ENCODE data around the gene ADCY5.

ADCY5 gene

GRCh38 chr3:123386477-123387040, 62.3 kb downstream of the ADCY5 start:
- no peak for DNase-seq (ENCODE audit: low spot score)

GRCh38 chr3:123385981-123386380, 62.9 kb downstream of the ADCY5 start:
- DNase-seq (ENCODE audit: low spot score): no peak

- no peak for DNase-seq (ENCODE audit: low spot score)
Observed at GRCh38 chr3:123385499-123385898, 63.4 kb downstream of the ADCY5 start.

- no peak for DNase-seq (ENCODE audit: low spot score)
Observed at GRCh38 chr3:123385001-123385401, 63.9 kb downstream of the ADCY5 start.

DNA sequence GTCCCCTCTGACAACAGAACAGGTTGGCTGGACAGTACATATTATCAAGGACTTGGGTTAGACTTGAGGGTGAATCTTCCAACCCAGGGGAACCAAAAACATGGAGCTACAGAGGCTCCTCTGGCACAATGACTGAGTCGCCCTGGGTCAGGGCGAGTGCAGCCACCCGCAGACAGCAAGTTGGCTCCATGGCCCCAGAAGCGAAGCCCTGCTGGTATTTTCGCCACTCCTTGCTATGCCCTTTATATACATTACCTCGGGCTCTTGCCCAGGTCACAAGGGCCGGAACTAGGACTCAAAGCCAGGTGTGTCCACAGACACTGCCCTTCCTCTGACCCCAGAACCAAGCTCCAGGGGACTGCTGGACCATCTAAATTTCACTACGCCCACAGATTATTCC, 64.6 kb downstream of the ADCY5 start:
- DNase-seq (ENCODE audit: low spot score): no peak

- no peak for DNase-seq (ENCODE audit: low spot score)
Observed at GRCh38 chr3:123383091-123384053, 65.5 kb downstream of the ADCY5 start.

DNA sequence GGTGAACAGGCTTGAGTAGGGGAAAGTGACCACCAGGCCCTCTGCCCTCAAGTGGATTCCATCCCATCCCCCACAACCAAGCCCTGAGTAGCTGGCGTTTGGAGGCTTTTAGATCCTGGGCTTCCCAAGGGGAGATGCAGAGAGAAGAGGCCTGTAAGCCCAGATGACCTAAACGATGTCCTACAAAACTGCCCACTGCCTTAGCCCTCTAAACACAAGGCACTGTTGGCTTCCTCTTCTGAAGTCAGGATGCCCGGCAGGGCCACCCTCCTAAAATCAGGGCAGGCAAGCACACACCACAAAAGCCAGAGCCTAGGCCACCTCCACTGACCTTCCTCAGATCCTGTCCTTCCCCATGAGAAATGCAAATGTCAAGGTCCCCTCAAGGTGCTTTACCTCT, 68.6 kb downstream of the ADCY5 start:
- no peak for DNase-seq (ENCODE audit: low spot score)

GRCh38 chr3:123379041-123379830, 69.7 kb downstream of the ADCY5 start:
- DNase-seq (ENCODE audit: low spot score): no peak

GRCh38 chr3:123378409-123378915, 70.4 kb downstream of the ADCY5 start:
- no peak for DNase-seq (ENCODE audit: low spot score)

GRCh38 chr3:123377243-123377740, 71.6 kb downstream of the ADCY5 start:
- no peak for DNase-seq (ENCODE audit: low spot score)

- DNase-seq (ENCODE audit: low spot score): no peak
Observed at GRCh38 chr3:123376451-123377242, 72.2 kb downstream of the ADCY5 start.

DNA sequence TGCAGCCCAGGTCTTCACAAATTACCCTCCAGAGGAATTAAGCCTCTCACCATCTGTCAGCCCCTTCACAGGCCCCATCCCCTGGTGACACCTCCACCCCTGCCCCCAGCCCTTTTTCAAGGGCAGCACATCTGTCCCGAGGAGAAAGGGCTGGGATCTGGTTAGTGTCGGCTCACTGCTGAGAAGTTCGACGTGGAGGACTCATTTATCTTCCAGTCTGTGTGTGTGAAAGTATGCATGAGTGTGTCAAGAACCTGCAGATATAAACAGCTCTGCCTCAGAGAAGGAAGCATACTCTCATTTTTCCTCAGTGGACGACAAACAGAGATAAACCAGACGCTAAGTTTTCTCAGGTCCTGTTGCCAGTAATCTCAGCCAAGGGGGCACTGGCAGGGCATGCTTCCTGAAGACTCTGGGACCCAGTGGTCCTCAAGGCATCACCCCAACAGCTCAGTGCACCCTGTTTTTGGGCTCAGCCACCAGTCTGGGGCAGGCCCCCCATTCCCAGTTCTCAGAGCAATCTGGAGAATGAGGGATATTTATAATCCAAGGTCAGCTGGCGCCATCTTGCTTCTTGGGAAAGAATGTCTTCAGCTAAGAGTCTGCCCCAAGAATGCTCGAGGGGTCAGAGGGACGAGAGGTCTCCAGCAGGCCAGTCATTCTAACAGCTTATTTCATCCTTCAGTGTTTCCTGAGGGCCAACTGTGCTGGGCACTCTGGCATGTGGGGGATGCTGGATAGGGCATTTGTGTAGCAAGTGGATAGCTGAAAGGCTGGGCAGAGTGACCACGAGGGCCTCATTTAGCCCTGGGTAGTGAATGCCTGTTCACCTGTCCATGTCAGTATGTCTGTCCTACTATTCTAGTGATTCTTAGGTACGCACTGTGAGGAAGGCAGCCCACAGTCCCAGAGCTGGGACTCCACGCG, 73.6 kb downstream of the ADCY5 start:
- DNase-seq (ENCODE audit: low spot score): no peak

DNA sequence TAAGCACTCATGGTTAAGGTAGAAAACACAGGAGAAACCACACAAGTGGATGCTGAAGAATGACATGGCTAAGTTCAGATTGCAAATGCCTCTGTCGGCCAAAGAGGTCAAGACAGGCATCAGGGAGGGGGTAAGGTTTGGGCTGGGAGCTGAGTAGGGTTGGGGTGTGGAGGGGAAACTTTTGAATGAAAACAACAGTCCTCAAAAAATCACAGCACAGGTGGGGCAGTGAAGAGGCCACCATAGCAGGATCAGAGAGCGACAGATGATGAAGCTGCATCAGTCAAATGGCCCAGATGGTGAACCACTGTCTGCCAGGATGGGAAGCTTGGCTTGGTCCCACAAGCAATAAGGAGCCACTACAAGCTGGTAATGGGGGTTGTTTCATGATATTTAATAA, 74.9 kb downstream of the ADCY5 start:
- DNase-seq (ENCODE audit: low spot score): no peak

DNA sequence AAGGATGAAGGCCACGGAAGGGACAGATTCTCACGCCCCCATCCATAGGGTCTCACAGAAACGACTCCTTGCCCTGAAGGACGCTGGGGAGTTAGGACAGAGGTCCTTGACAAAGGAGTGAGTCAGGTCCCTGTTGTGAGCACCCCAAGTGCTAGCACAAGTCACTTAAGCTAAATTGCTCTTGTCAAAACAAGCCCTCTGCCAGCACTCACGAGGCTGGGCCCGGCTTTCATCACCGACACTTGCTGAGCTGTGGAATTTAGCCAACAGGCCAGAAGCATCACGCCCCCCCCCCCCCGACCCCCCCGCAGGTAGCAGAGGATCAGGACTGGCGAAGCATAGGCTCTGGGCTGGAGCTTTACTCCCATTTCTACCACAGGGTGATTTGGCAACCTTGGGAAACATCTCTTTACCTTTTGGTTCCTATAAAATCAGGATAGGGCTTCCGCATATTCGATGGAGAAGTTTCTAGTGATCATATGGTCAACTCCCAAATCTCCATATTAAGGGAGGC, 75.4 kb downstream of the ADCY5 start:
- DNase-seq (ENCODE audit: low spot score): no peak

GRCh38 chr3:123372686-123373473, 76.0 kb downstream of the ADCY5 start:
- DNase-seq (ENCODE audit: low spot score): no peak

DNA sequence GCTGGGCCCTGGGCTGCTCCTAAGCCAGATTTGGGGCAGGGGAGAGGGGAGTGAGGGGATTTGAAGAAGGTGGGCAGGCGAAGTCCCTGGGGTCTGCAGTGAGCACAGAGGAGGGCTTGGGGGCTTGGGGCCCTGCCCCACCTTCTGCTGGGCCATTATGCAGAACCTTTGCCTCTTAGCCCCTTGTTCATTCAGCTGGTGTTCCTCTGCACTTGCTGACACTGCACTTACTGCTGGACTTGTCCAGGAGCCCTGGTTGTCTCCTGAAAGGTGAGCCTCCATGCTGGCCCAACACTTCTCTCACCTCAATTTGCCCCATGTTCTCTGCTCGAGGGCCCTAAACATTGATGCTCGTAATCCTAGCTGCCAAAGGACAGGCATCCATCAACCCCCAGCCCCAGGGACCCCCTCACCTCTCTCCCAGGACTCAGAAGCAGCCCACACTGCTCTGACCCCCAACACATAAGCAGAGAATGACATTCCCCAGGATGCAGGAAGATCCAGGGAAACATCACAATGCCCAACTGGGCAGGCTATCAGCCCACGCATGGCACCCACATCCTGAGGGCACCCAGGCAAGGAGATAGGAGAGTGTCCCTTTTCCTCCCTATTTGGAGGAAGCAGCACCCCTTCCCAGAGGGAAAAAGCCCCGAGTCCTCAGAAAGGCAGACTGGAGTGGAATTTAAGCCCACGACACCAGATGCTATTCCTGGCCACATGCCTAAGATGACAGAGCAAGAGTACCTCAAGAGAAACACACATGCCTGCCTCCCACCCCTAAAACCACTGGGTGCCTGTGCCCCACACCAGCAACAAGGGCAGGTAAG, 76.8 kb downstream of the ADCY5 start:
- no peak for DNase-seq (ENCODE audit: low spot score)

DNA sequence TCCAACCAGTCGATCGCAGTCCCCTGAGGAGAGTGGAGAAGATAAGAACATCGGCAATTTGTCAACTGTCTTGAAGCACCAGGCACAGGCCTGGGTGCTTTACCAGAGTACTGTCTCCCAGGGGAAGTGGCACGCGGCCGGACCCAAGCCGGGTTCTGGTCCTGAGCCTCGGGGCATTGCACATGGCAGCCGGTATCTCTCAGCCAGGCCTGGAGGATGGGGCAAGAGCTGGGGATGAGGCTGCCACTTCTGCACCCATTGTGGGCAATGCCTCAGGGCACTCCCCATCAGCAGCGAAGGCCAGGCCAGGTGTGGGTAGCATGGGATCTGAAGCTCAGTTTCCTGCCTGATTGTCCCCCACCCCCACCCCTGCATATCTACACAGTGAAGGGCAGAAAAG, 77.5 kb downstream of the ADCY5 start:
- DNase-seq (ENCODE audit: low spot score): no peak

- no peak for DNase-seq (ENCODE audit: low spot score)
Observed at GRCh38 chr3:123370819-123371218, 78.1 kb downstream of the ADCY5 start.
